Measurements from ENCODE around the gene TBC1D2B. TPM values are rescaled to one million over a fixed set of nuclear protein-coding genes. Genes with fewer than 3 reads are reported as not detected.

TBC1D2B gene
- total and polyA plus RNA-seq, 2 donors (not counting 3 experiments of a cell fraction or from before 2014, with no cell fraction given): 30.8 to 46.1 TPM

- Histone ChIP-seq H3K27me3 (ENCODE audit: control insufficient read depth in 2 of 2, insufficient read depth in 2 of 2, low read length in 2 of 2) (peaks cover 0 to 1% of the 10 kb centered on the region in 2 experiments), H3K4me2 (ENCODE audit: insufficient read depth, low read length) (no peak overlapping the region), H3K27ac (ENCODE audit: insufficient read depth, low read depth, low read length) (no peak overlapping the region), H3K36me3 (ENCODE audit: control insufficient read depth in 2 of 2, extremely low read depth in 1 of 2, insufficient read depth in 2 of 2, low read length in 2 of 2) (no peaks in the 10 kb centered on the region), H3K9me1 (replicated peaks; ENCODE audit: control insufficient read depth, extremely low read depth, insufficient read depth, low read length) (no peaks in the 10 kb centered on the region), H3K4me3 (replicated peaks in 1 of 3; ENCODE audit: insufficient read depth in 1 of 3, low read depth in 1 of 3, low read length in 3 of 3) (no peak overlapping the region), H4K20me1 (replicated peaks; ENCODE audit: control insufficient read depth, extremely low read depth, insufficient read depth, low read length) (no peaks in the 10 kb centered on the region), H3K9ac (replicated peaks; ENCODE audit: extremely low read depth, insufficient read depth, low read length) (no peak overlapping the region), H3K4me1 (ENCODE audit: control insufficient read depth, extremely low read depth, insufficient read depth, low read length) (no peaks in the 10 kb centered on the region), H3K9me3 (replicated peaks; ENCODE audit: control insufficient read depth, insufficient read depth, low read length) (no peaks in the 10 kb centered on the region), H3K79me2 (ENCODE audit: control insufficient read depth, insufficient read depth, low read length) (no peaks in the 10 kb centered on the region), H2AFZ (ENCODE audit: low read depth, low read length) (no peak overlapping the region)
- ChIA-PET CTCF (interaction anchor here (3.1 kb wide), 1 partner anchor 124 kb away, joined by 11 read pairs; no protein-coding TSS in a partner anchor), POLR2A (no interaction called here)
- DNase-seq (ENCODE audit: low read depth, low spot score) (no peak), FAIRE-seq (no peak)
- dilution Hi-C loops (cut with MboI; ENCODE audit: extremely low pct_ligation_motif_present, low sequenced_read_pairs) (no loop called here), intact Hi-C loops (cut with micrococcal nuclease) (no loop called here)
- no TSS peak for BruUV-seq (replicated peaks)
- TF ChIP-seq EZH2 (IDR thresholded peaks at IDR 0.05; ENCODE audit: borderline replicate concordance, low read depth, low read length, severe bottlenecking) (no peak), FOS (IDR thresholded peaks at IDR 0.05; ENCODE audit: borderline replicate concordance, insufficient read depth, low read length) (no peak), JUN (IDR thresholded peaks at IDR 0.05; ENCODE audit: borderline replicate concordance, insufficient read depth, insufficient read length, low read depth) (no peak), POLR2AphosphoS5 (IDR thresholded peaks at IDR 0.05; ENCODE audit: insufficient read depth, low read depth, low read length) (no peak), CTCF (IDR thresholded peaks at IDR 0.05; ENCODE audit: extremely low read depth in 1 of 2, insufficient read depth in 1 of 2, low read depth in 1 of 2, low read length in 2 of 2) (no peak), MYC (IDR thresholded peaks at IDR 0.05; ENCODE audit: low read depth, low read length) (no peak), GATA2 (IDR thresholded peaks at IDR 0.05; ENCODE audit: insufficient read depth, insufficient read length, low read depth, low read length) (no peak), POLR2A (IDR thresholded peaks at IDR 0.05; ENCODE audit: low read depth, low read length) (no peak)
- TF ChIP-seq, protein P1, sequence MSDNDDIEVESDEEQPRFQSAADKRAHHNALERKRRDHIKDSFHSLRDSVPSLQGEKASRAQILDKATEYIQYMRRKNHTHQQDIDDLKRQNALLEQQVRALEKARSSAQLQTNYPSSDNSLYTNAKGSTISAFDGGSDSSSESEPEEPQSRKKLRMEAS (IDR thresholded peaks at IDR 0.05; ENCODE audit: insufficient read depth, insufficient read length): no peak
These were observed 93.1 kb downstream of the TBC1D2B start for GRCh38 chr15:77984446-77984861.

All from endothelial cell of umbilical vein (primary cell).